WTC11 (cell line): ENCODE measurements around the gene ZBED5. TPM values are rescaled to one million over a fixed set of nuclear protein-coding genes. Genes with fewer than 3 reads are reported as not detected.

Experiments used
- ATAC-seq: fragments of 200-7000 bp; cut with Tn5 transposase; 2 replicates; pipeline ENCODE4 v1.10.0; 2021; ENCODE audit warnings: mild to moderate bottlenecking, moderate library complexity
- CTCF ChIA-PET: fragments of 300-600 bp; sonication (Branson Sonifier 250); formaldehyde crosslinking; loops from one replicate; lab custom pipeline; 2021; ENCODE audit warnings: antibody characterized with exemption; lab: Charles Lee
- POLR2A ChIA-PET: fragments of 350-600 bp; sonication (Branson Sonifier 250); formaldehyde crosslinking; loops from one replicate; lab custom pipeline; 2021; ENCODE audit warnings: antibody characterized with exemption; lab: Charles Lee
- DNase-seq: peaks from one replicate; pipeline ENCODE4 v3.0.0; 2021; ENCODE audit warnings: low spot score
- H3K27ac Mint-ChIP-seq: 2 replicates; pipeline ENCODE4 v1.8.0; 2021; ENCODE audit warnings: mixed read lengths
- H3K27me3 Mint-ChIP-seq: 2 replicates; pipeline ENCODE4 v1.8.0; 2021; ENCODE audit warnings: low read depth, mild to moderate bottlenecking, moderate library complexity, mixed read lengths
- H3K36me3 Mint-ChIP-seq: 2 replicates; pipeline ENCODE4 v1.8.0; 2021; ENCODE audit warnings: mixed read lengths
- H3K4me1 Mint-ChIP-seq: 2 replicates; pipeline ENCODE4 v1.8.0; 2022; ENCODE audit warnings: mixed read lengths
- H3K4me3 Mint-ChIP-seq: 2 replicates; pipeline ENCODE4 v1.8.0; 2021; ENCODE audit warnings: mild to moderate bottlenecking, moderate library complexity, mixed read lengths
- H3K9me3 Mint-ChIP-seq: 2 replicates; pipeline ENCODE4 v1.8.0; 2021; ENCODE audit warnings: mixed read lengths
- ETV6 ChIP-seq: sonication (generic); formaldehyde crosslinking; IDR thresholded peaks from 2 replicates; pipeline ENCODE4 v1.8.1; 2022; ENCODE audit warnings: mild to moderate bottlenecking, missing genetic modification reagents
- JAZF1 ChIP-seq: fragments of 250-450 bp; sonication (Bioruptor Pico); IDR thresholded peaks from 2 replicates; pipeline ENCODE4 v1.9.0; 2021; ENCODE audit warnings: moderate library complexity, mild to moderate bottlenecking, inconsistent platforms
- KAT7 ChIP-seq: sonication (generic); formaldehyde crosslinking; IDR thresholded peaks from 2 replicates; pipeline ENCODE4 v1.8.1; 2023; ENCODE audit warnings: missing genetic modification reagents, mild to moderate bottlenecking, borderline replicate concordance
- RELA ChIP-seq: sonication (generic); formaldehyde crosslinking; IDR thresholded peaks from 2 replicates; pipeline ENCODE4 v1.8.1; 2022; ENCODE audit warnings: missing genetic modification reagents, mild to moderate bottlenecking, borderline replicate concordance
- ZNF138 ChIP-seq: sonication (generic); formaldehyde crosslinking; conservative IDR thresholded peaks from 2 replicates; pipeline ENCODE4 v1.8.1; 2022; ENCODE audit warnings: mild to moderate bottlenecking, moderate library complexity, missing genetic modification reagents
- ZNF317 ChIP-seq: sonication (generic); formaldehyde crosslinking; IDR thresholded peaks from 2 replicates; pipeline ENCODE4 v1.8.1; 2023; ENCODE audit warnings: low read depth, mild to moderate bottlenecking, moderate library complexity, missing genetic modification reagents, borderline replicate concordance
- total RNA-seq: library from RNA; stranded (reverse); gene quantifications from 3 replicates; pipeline ENCODE4 v1.2.3, GENCODE V29; 2021
- TF ChIP-seq, protein P1 (sequence below): sonication (generic); formaldehyde crosslinking; IDR thresholded peaks from 2 replicates; pipeline ENCODE4 v1.8.1; 2023; ENCODE audit warnings: mild to moderate bottlenecking, missing genetic modification reagents, moderate library complexity
- TF ChIP-seq, protein P2 (sequence below): sonication (generic); formaldehyde crosslinking; IDR thresholded peaks from 2 replicates; pipeline ENCODE4 v1.8.1; 2022; ENCODE audit warnings: missing genetic modification reagents, borderline replicate concordance
- TF ChIP-seq, protein P3 (sequence below): fragments of 250-450 bp; sonication (Bioruptor Pico); conservative IDR thresholded peaks from 2 replicates; pipeline ENCODE4 v1.9.0; 2021; ENCODE audit warnings: mild to moderate bottlenecking
- TF ChIP-seq, protein P4 (sequence below): sonication (generic); formaldehyde crosslinking; IDR thresholded peaks from 2 replicates; pipeline ENCODE4 v1.8.0; 2022; ENCODE audit warnings: mild to moderate bottlenecking, missing genetic modification reagents
- TF ChIP-seq, protein P5 (sequence below): sonication (generic); formaldehyde crosslinking; IDR thresholded peaks from 2 replicates; pipeline ENCODE4 v1.8.0; 2023; ENCODE audit warnings: missing genetic modification reagents
- TF ChIP-seq, protein P6 (sequence below): sonication (generic); formaldehyde crosslinking; IDR thresholded peaks from 2 replicates; pipeline ENCODE4 v1.8.0; 2022; ENCODE audit warnings: missing genetic modification reagents
- TF ChIP-seq, protein P7 (sequence below): sonication (generic); formaldehyde crosslinking; IDR thresholded peaks from 2 replicates; pipeline ENCODE4 v1.8.1; 2022; ENCODE audit warnings: mild to moderate bottlenecking, missing genetic modification reagents, moderate library complexity, borderline replicate concordance

ZBED5 gene
- total RNA-seq, 1 experiment from 2014 or later: 48.7 TPM

DNA sequence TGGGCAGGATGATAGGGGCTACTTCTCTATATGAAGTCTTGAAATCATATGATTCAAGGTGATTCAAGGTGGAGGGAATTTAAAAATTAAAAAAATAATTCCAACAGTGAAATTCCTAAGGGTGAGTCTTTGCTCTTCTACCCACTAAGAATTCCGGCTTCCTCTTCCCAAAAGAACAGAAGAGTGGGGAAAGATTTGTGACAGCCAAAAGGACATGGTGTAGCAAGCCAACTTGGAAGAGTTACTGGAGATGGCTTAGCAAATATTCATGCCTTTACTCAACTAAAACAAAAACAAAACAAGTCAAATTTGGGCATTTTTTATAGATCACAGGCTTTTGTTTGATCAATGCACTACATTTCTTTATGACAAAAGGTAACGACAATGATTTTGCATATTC is 12.3 kb downstream of the ZBED5 start:
- TF ChIP-seq ZNF138 (CRISPR knock-in tag): no peak
- no peak for TF ChIP-seq ZNF317 (CRISPR knock-in tag)
- TF ChIP-seq, protein P1, sequence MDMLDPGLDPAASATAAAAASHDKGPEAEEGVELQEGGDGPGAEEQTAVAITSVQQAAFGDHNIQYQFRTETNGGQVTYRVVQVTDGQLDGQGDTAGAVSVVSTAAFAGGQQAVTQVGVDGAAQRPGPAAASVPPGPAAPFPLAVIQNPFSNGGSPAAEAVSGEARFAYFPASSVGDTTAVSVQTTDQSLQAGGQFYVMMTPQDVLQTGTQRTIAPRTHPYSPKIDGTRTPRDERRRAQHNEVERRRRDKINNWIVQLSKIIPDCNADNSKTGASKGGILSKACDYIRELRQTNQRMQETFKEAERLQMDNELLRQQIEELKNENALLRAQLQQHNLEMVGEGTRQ (CRISPR knock-in tag): no peak
- TF ChIP-seq, protein P2, sequence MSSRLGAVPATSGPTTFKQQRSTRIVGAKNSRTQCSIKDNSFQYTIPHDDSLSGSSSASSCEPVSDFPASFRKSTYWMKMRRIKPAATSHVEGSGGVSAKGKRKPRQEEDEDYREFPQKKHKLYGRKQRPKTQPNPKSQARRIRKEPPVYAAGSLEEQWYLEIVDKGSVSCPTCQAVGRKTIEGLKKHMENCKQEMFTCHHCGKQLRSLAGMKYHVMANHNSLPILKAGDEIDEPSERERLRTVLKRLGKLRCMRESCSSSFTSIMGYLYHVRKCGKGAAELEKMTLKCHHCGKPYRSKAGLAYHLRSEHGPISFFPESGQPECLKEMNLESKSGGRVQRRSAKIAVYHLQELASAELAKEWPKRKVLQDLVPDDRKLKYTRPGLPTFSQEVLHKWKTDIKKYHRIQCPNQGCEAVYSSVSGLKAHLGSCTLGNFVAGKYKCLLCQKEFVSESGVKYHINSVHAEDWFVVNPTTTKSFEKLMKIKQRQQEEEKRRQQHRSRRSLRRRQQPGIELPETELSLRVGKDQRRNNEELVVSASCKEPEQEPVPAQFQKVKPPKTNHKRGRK: no peak
- TF ChIP-seq, protein P3, sequence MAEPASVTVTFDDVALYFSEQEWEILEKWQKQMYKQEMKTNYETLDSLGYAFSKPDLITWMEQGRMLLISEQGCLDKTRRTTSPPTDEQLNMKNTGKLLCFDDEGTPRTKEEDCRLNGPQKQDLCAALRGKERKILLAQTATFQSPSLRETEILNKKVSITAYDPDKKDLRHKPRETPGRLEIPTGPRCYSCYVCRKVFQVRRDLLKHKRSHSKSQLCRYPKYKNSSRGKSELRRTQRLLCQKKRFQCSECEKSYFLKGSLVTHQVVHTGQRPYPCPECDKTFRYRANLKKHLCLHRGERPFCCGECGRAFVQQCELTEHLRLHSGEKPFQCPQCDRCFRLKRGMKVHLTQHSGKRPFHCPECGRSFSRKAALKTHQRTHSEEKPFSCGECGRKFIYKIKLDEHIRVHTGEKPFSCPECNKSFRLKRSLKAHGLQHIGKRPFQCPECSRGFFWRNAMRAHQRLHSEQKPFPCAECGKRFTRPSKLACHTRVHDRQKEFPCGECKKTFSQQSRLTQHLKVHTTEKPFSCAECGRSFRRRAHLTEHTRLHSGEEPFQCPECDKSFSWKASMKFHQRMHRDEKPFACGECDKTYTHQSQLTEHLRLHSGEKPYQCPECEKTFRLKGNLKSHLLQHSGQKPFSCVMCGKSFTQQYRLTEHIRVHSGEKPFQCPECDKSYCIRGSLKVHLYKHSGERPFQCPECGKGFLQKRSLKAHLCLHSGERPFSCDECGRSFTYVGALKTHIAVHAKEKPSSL (CRISPR knock-in tag): no peak
- TF ChIP-seq, protein P4, sequence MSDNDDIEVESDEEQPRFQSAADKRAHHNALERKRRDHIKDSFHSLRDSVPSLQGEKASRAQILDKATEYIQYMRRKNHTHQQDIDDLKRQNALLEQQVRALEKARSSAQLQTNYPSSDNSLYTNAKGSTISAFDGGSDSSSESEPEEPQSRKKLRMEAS (CRISPR knock-in tag): no peak
- TF ChIP-seq, protein P5, sequence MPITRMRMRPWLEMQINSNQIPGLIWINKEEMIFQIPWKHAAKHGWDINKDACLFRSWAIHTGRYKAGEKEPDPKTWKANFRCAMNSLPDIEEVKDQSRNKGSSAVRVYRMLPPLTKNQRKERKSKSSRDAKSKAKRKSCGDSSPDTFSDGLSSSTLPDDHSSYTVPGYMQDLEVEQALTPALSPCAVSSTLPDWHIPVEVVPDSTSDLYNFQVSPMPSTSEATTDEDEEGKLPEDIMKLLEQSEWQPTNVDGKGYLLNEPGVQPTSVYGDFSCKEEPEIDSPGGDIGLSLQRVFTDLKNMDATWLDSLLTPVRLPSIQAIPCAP: no peak
- TF ChIP-seq, protein P6, sequence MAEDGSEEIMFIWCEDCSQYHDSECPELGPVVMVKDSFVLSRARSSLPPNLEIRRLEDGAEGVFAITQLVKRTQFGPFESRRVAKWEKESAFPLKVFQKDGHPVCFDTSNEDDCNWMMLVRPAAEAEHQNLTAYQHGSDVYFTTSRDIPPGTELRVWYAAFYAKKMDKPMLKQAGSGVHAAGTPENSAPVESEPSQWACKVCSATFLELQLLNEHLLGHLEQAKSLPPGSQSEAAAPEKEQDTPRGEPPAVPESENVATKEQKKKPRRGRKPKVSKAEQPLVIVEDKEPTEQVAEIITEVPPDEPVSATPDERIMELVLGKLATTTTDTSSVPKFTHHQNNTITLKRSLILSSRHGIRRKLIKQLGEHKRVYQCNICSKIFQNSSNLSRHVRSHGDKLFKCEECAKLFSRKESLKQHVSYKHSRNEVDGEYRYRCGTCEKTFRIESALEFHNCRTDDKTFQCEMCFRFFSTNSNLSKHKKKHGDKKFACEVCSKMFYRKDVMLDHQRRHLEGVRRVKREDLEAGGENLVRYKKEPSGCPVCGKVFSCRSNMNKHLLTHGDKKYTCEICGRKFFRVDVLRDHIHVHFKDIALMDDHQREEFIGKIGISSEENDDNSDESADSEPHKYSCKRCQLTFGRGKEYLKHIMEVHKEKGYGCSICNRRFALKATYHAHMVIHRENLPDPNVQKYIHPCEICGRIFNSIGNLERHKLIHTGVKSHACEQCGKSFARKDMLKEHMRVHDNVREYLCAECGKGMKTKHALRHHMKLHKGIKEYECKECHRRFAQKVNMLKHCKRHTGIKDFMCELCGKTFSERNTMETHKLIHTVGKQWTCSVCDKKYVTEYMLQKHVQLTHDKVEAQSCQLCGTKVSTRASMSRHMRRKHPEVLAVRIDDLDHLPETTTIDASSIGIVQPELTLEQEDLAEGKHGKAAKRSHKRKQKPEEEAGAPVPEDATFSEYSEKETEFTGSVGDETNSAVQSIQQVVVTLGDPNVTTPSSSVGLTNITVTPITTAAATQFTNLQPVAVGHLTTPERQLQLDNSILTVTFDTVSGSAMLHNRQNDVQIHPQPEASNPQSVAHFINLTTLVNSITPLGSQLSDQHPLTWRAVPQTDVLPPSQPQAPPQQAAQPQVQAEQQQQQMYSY (CRISPR knock-in tag): no peak
- Mint-ChIP-seq H3K36me3 (no peaks in the 10 kb centered on the region), H3K27ac (no peak overlapping the region), H3K9me3 (no peaks in the 10 kb centered on the region; the same call in 1 of the 2 replicates), H3K27me3 (no peaks in the 10 kb centered on the region), H3K4me3 (no peak overlapping the region), H3K4me1 (peaks cover 11% of the 10 kb centered on the region)
- no peak for DNase-seq
- no peak for ATAC-seq
- CTCF ChIA-PET: no interaction called here
- POLR2A ChIA-PET: no interaction called here

DNA sequence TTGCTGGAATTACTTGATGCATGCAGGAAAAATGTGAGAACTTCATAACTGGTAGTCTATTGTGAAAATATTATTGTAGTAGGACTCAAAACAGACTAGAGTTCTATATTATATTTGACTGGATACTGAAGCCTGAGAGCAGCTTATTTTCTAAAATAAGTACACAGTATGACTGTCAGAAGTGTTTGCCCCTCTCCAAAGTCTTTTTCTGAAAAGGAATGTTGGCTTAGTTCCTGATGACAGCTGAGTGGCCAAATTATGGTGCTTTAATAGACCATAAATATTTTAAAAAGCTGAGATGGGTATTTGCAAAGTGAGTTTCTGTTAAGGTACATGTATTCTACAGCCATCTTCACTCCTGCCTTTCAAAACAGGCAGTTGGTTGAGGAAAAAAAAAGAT is 13.1 kb downstream of the ZBED5 start:
- CTCF ChIA-PET: no interaction called here
- ATAC-seq: no peak

More for the DNA sequence above, 13.1 kb downstream of the ZBED5 start:
- Mint-ChIP-seq H3K9me3 (no peaks in the 10 kb centered on the region; the same call in 1 of the 2 replicates), H3K27me3 (no peaks in the 10 kb centered on the region; the same call in 1 of the 2 replicates), H3K27ac (no peak overlapping the region), H3K36me3 (no peaks in the 10 kb centered on the region), H3K4me3 (no peak overlapping the region), H3K4me1 (peaks cover 11% of the 10 kb centered on the region)
- no peak for DNase-seq
- TF ChIP-seq KAT7 (CRISPR knock-in tag): no peak
- no peak for TF ChIP-seq JAZF1
- TF ChIP-seq ETV6 (CRISPR knock-in tag): no peak
- TF ChIP-seq RELA: no peak
- TF ChIP-seq, protein P2: no peak
- TF ChIP-seq, protein P7, sequence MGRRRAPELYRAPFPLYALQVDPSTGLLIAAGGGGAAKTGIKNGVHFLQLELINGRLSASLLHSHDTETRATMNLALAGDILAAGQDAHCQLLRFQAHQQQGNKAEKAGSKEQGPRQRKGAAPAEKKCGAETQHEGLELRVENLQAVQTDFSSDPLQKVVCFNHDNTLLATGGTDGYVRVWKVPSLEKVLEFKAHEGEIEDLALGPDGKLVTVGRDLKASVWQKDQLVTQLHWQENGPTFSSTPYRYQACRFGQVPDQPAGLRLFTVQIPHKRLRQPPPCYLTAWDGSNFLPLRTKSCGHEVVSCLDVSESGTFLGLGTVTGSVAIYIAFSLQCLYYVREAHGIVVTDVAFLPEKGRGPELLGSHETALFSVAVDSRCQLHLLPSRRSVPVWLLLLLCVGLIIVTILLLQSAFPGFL: no peak
- no peak for TF ChIP-seq ZNF138 (CRISPR knock-in tag)
- POLR2A ChIA-PET: no interaction called here
